SK-N-SH treated with all-trans-retinoic acid at 6 μM for 48 hours (cell line): ENCODE data around the gene PODNL1.

Experiments used
- ARNTL ChIP-seq: fragments of 450-650 bp; formaldehyde crosslinking; IDR thresholded peaks from 2 replicates; pipeline ENCODE4 v1.5.0; 2020; ENCODE audit warnings: low read depth, mild to moderate bottlenecking, moderate library complexity, borderline replicate concordance
- CREB5 ChIP-seq: fragments of 250-450 bp; sonication (Bioruptor Pico); IDR thresholded peaks from 2 replicates; pipeline ENCODE4 v1.5.1; 2020; ENCODE audit warnings: low read depth, mild to moderate bottlenecking, moderate library complexity
- ISL1 ChIP-seq: fragments of 250-450 bp; sonication (Bioruptor Pico); IDR thresholded peaks from 2 replicates; pipeline ENCODE4 v2.1.2; 2022; ENCODE audit warnings: mild to moderate bottlenecking, moderate library complexity
- PATZ1 ChIP-seq: fragments of 250-450 bp; sonication (Bioruptor Pico); IDR thresholded peaks from 2 replicates; pipeline ENCODE4 v1.8.0; 2020; ENCODE audit warnings: mild to moderate bottlenecking, moderate library complexity, borderline replicate concordance
- POU6F1 ChIP-seq: fragments of 250-450 bp; sonication (Bioruptor Pico); IDR thresholded peaks from 2 replicates; pipeline ENCODE4 v1.8.0; 2021; ENCODE audit warnings: low read depth, mild to moderate bottlenecking, moderate library complexity, borderline replicate concordance
- RARB ChIP-seq: fragments of 250-450 bp; sonication (Bioruptor Pico); IDR thresholded peaks from 2 replicates; pipeline ENCODE4 v1.8.0; 2021; ENCODE audit warnings: mild to moderate bottlenecking, moderate library complexity
- SNAI2 ChIP-seq: fragments of 250-450 bp; sonication (Bioruptor Pico); IDR thresholded peaks from 2 replicates; pipeline ENCODE4 v1.5.0; 2020; ENCODE audit warnings: mild to moderate bottlenecking, moderate library complexity
- TCF4 ChIP-seq: fragments of 250-450 bp; sonication (Bioruptor Pico); IDR thresholded peaks from 2 replicates; pipeline ENCODE4 v1.8.0; 2021; ENCODE audit warnings: mild to moderate bottlenecking, moderate library complexity, borderline replicate concordance
- TSHZ2 ChIP-seq: fragments of 250-450 bp; sonication (Bioruptor Pico); IDR thresholded peaks from 2 replicates; pipeline ENCODE4 v1.5.0; 2020; ENCODE audit warnings: mild to moderate bottlenecking, moderate library complexity
- ZC3H10 ChIP-seq: fragments of 250-450 bp; sonication (Bioruptor Pico); IDR thresholded peaks from 2 replicates; pipeline ENCODE4 v1.5.1; 2021; ENCODE audit warnings: mild to moderate bottlenecking, moderate library complexity
- ZFP3 ChIP-seq: fragments of 250-450 bp; sonication (Bioruptor Pico); IDR thresholded peaks from 2 replicates; pipeline ENCODE4 v1.5.0; 2020; ENCODE audit warnings: mild to moderate bottlenecking, moderate library complexity
- ZFP30 ChIP-seq: fragments of 450-650 bp; formaldehyde crosslinking; IDR thresholded peaks from 2 replicates; pipeline ENCODE4 v1.5.0; 2022; ENCODE audit warnings: mild to moderate bottlenecking, moderate library complexity
- ZNF70 ChIP-seq: fragments of 450-650 bp; formaldehyde crosslinking; IDR thresholded peaks from 2 replicates; pipeline ENCODE4 v1.5.0; 2020; ENCODE audit warnings: mild to moderate bottlenecking, moderate library complexity
- ZNF8 ChIP-seq: fragments of 450-650 bp; formaldehyde crosslinking; IDR thresholded peaks from 2 replicates; pipeline ENCODE4 v1.5.0; 2020; ENCODE audit warnings: mild to moderate bottlenecking, moderate library complexity

- TF ChIP-seq ARNTL (CRISPR knock-in tag), result no peak
- no peak for TF ChIP-seq ZFP3 (CRISPR knock-in tag)
- TF ChIP-seq ISL1 (CRISPR knock-in tag), result no peak
- TF ChIP-seq RARB (CRISPR knock-in tag), result no peak
- no peak for TF ChIP-seq ZNF70 (CRISPR knock-in tag)
- TF ChIP-seq TCF4 (CRISPR knock-in tag), result no peak
- TF ChIP-seq CREB5 (CRISPR knock-in tag), result no peak
- TF ChIP-seq TSHZ2 (CRISPR knock-in tag), result no peak
- no peak for TF ChIP-seq ZFP30 (CRISPR knock-in tag)
- no peak for TF ChIP-seq POU6F1
- no peak for TF ChIP-seq ZNF8 (CRISPR knock-in tag)
- TF ChIP-seq SNAI2 (CRISPR knock-in tag), result no peak
- TF ChIP-seq ZC3H10 (CRISPR knock-in tag), result no peak
- no peak for TF ChIP-seq PATZ1 (CRISPR knock-in tag)
Measured at GRCh38 chr19:13957051-13957450, 18.8 kb upstream of the PODNL1 start.
